B cell (primary cell): ENCODE data around the gene RAB12. TPM values are rescaled to one million over a fixed set of nuclear protein-coding genes. Genes with fewer than 3 reads are reported as not detected.
A peak's percentile ranks its signal among the peaks of the same experiment; 100 is the strongest.

ENCODE experiments used
- ATAC-seq: fragments of 200-7000 bp; cut with Tn5 transposase; one replicate; pipeline ENCODE4 v1.10.0; 2021; ENCODE audit warnings: low read depth, mild to moderate bottlenecking, moderate number of reproducible peaks, moderate library complexity
- CTCF ChIA-PET: fragments of 350-600 bp; sonication (Branson Sonifier 250); formaldehyde crosslinking; loops from one replicate; lab custom pipeline; 2021; ENCODE audit warnings: antibody characterized with exemption, inconsistent platforms; lab: Charles Lee
- POLR2A ChIA-PET: fragments of 350-600 bp; sonication (Branson Sonifier 250); formaldehyde crosslinking; loops from one replicate; lab custom pipeline; 2021; ENCODE audit warnings: antibody characterized with exemption; lab: Charles Lee
- DNase-seq: peaks from one replicate; pipeline ENCODE4 v3.0.0; 2013
- H2AFZ ChIP-seq: 2 replicates; pipeline ENCODE4 v1.6.1; 2012; ENCODE audit warnings: mild to moderate bottlenecking, low read depth, low read length; ENCODE audit not compliant: insufficient read depth, poor library complexity, severe bottlenecking
- H3K27ac ChIP-seq, 2 donors: 1 replicate in 1 of 2; 2 replicates in 1 of 2; pipeline ENCODE4 v1.5.1; 2012 to 2013; ENCODE audit warnings: low read length in 2 of 2, mild to moderate bottlenecking in 2 of 2, moderate library complexity in 1 of 2
- H3K27me3 ChIP-seq, 4 experiments: fragments of 200-600 bp in 1 of 4; sonication (generic) in 1 of 4; replicated peaks in 1 of 4; 1 replicate in 2 of 4; 2 replicates in 2 of 4; pipeline versions ENCODE4 v1.6.1 to v1.7.0; 2013 to 2016; ENCODE audit warnings: low read length in 3 of 4, mild to moderate bottlenecking in 2 of 4, mixed read lengths in 1 of 4, moderate library complexity in 1 of 4; ENCODE audit not compliant: insufficient read depth in 4 of 4, control insufficient read depth in 3 of 4; ENCODE audit errors: control extremely low read depth in 1 of 4
- H3K36me3 ChIP-seq, 2 experiments: replicated peaks in 1 of 2; 1 replicate in 1 of 2; 2 replicates in 1 of 2; pipeline versions ENCODE4 v1.6.1 to v1.7.1; 2013; ENCODE audit warnings: low read length in 1 of 2; ENCODE audit not compliant: insufficient read depth in 2 of 2, control insufficient read depth in 1 of 2; ENCODE audit errors: control extremely low read depth in 1 of 2, extremely low read depth in 1 of 2
- H3K4me1 ChIP-seq, 2 donors: fragments of 200-600 bp in 1 of 2; sonication (generic) in 1 of 2; 1 replicate in 1 of 2; 2 replicates in 1 of 2; pipeline versions ENCODE4 v1.5.1 to v1.6.1; 2013 to 2017; ENCODE audit warnings: low read length in 2 of 2; ENCODE audit not compliant: control insufficient read depth in 2 of 2, insufficient read depth in 2 of 2
- H3K4me2 ChIP-seq: replicated peaks from 2 replicates; pipeline ENCODE3; 2012; ENCODE audit warnings: mild to moderate bottlenecking, low read depth, low read length; ENCODE audit not compliant: poor library complexity, severe bottlenecking
- H3K4me3 ChIP-seq, 5 experiments: fragments of 200-600 bp in 1 of 5; sonication (generic) in 1 of 5; 1 replicate in 3 of 5; 2 replicates in 2 of 5; pipeline versions ENCODE4 v1.5.1 to v1.7.0; 2011 to 2016; ENCODE audit warnings: low read length in 4 of 5, mild to moderate bottlenecking in 4 of 5, low read depth in 2 of 5, control low read depth in 1 of 5, moderate library complexity in 1 of 5; ENCODE audit not compliant: insufficient read depth in 1 of 5; ENCODE audit errors: control extremely low read depth in 1 of 5, extremely low read depth in 1 of 5
- H3K79me2 ChIP-seq: fragments of 200-600 bp; sonication (generic); one replicate; pipeline ENCODE4 v1.6.0; 2016; ENCODE audit warnings: low read length; ENCODE audit not compliant: control insufficient read depth, insufficient read depth
- H3K9ac ChIP-seq: fragments of 200-600 bp; sonication (generic); 2 replicates; pipeline ENCODE4 v1.6.1; 2017; ENCODE audit warnings: mild to moderate bottlenecking, low read length, moderate library complexity
- H3K9me3 ChIP-seq, 3 donors: one replicate each; pipeline versions ENCODE4 v1.6.1 to v1.7.1; 2013; ENCODE audit warnings: low read length in 2 of 3; ENCODE audit not compliant: control insufficient read depth in 2 of 3, insufficient read depth in 1 of 3; ENCODE audit errors: control extremely low read depth in 1 of 3
- H4K20me1 ChIP-seq: 2 replicates; pipeline ENCODE4 v1.6.0; 2012; ENCODE audit warnings: mild to moderate bottlenecking, low read length; ENCODE audit not compliant: insufficient read depth, control insufficient read depth, poor library complexity, severe bottlenecking
- H3K27ac Mint-ChIP-seq: one replicate; pipeline ENCODE4 v1.8.0; 2021; ENCODE audit warnings: mixed read lengths
- H3K27me3 Mint-ChIP-seq: one replicate; pipeline ENCODE4 v1.8.0; 2021; ENCODE audit warnings: mixed read lengths
- H3K4me1 Mint-ChIP-seq: one replicate; pipeline ENCODE4 v1.8.0; 2021; ENCODE audit warnings: mixed read lengths
- H3K4me3 Mint-ChIP-seq: one replicate; pipeline ENCODE4 v1.8.0; 2021; ENCODE audit warnings: mixed read lengths
- H3K9me3 Mint-ChIP-seq: one replicate; pipeline ENCODE4 v1.8.0; 2022; ENCODE audit warnings: mixed read lengths; ENCODE audit not compliant: insufficient read depth
- CTCF ChIP-seq: fragments of 200-600 bp; IDR thresholded peaks from one replicate; pipeline ENCODE4 v1.8.0; 2022; ENCODE audit warnings: antibody characterized with exemption, mild to moderate bottlenecking
- EZH2 ChIP-seq: IDR thresholded peaks from 2 replicates; pipeline ENCODE4 v1.6.1; 2012; ENCODE audit warnings: borderline replicate concordance, low read depth, mild to moderate bottlenecking, moderate library complexity, low read length; ENCODE audit not compliant: insufficient read depth, poor library complexity, severe bottlenecking
- WGBS: methylation state at CpG from one replicate; pipeline ENCODE4 v1.1.5; 2013; ENCODE audit warnings: missing lambda C conversion rate; ENCODE audit not compliant: insufficient coverage; 5-methylcytosine and 5-hydroxymethylcytosine counted together
- intact Hi-C: fragments of 100-400 bp; cut with micrococcal nuclease; formaldehyde crosslinking; loops from one replicate; pipeline ENCODE4 v1.10.0; 2022
- polyA plus RNA-seq: library from polyadenylated mRNA; depleted of rRNA; stranded (reverse); fragments of >200 nt; gene quantifications from 2 replicates; pipeline ENCODE4 v1.2.3, GENCODE V29; 2012
- total RNA-seq, 2 donors: library from RNA; stranded (reverse); fragments of 120-200 nt in 1 of 2; gene quantifications; 1 replicate in 1 of 2; 2 replicates in 1 of 2; pipeline versions ENCODE4 v1.2.3 to v1.2.4, GENCODE V29; 2013 to 2022

Gene RAB12
- total and polyA plus RNA-seq, 2 donors (not counting 1 experiment from before 2014, with no cell fraction given): 12.8 to 38.7 TPM

GRCh38 chr18:8603663-8604520 lies 5.3 kb upstream of the RAB12 start:
- Mint-ChIP-seq H3K27me3 (no peaks in the 10 kb centered on the region), H3K9me3 (no peaks in the 10 kb centered on the region), H3K4me1 (peaks cover 72% of the 10 kb centered on the region), H3K27ac (peak overlapping the region; percentile 97), H3K4me3 (peak overlapping the region; percentile 95)
- H3K9ac ChIP-seq: peak overlapping the region; percentile 79
- peak overlapping the region; percentile 38 to 88 (median 67) for H3K4me3 ChIP-seq
- no peaks in the 10 kb centered on the region for H3K9me3 ChIP-seq
- peak; percentile 18 for ATAC-seq
- ChIA-PET POLR2A (interaction anchor here (1.0 kb wide), 1 partner anchor 9 kb away, joined by 3 read pairs; no protein-coding TSS in a partner anchor), CTCF (interaction anchor here (0.6 to 2.6 kb wide), 4 partner anchors 49 to 950 kb away, joined by 3 to 16 read pairs (median 4); no protein-coding TSS in a partner anchor)
- H4K20me1 ChIP-seq: no peaks in the 10 kb centered on the region
- no peaks in the 10 kb centered on the region for H3K79me2 ChIP-seq
- no peaks in the 10 kb centered on the region for H3K27me3 ChIP-seq
- TF ChIP-seq CTCF (no peak), EZH2 (no peak)
- intact Hi-C loops: loop anchor here (5.0 to 10.0 kb wide), 6 partner anchors 93 to 1921 kb away; partner anchors contain the start of genes NAPG, PPP4R1 and VAPA
- WGBS: 24% methylated on average over 10 of the region's 14 CpGs
- H3K27ac ChIP-seq: peak overlapping the region; percentile 37 to 73
- H3K4me2 ChIP-seq: peak overlapping the region; percentile 84
- DNase-seq: peak; percentile 61
- H3K36me3 ChIP-seq: no peaks in the 10 kb centered on the region
- peak overlapping the region; percentile 67 for H2AFZ ChIP-seq
- H3K4me1 ChIP-seq: peaks cover 59 to 60% of the 10 kb centered on the region in 2 donors
